ENCODE measurements around the gene ZNF263. TPM values are rescaled to one million over a fixed set of nuclear protein-coding genes. Genes with fewer than 3 reads are reported as not detected.
A peak's percentile ranks its signal among the peaks of the same experiment; 100 is the strongest.
"Not testable (repeated sequence)": the region's sequence is repeated elsewhere in the genome, so short reads cannot be mapped to it uniquely, and the experiment has no call there.

The ZNF263 gene
- total RNA-seq, 2 experiments from 2014 or later: 13.2 to 13.5 TPM

DNA sequence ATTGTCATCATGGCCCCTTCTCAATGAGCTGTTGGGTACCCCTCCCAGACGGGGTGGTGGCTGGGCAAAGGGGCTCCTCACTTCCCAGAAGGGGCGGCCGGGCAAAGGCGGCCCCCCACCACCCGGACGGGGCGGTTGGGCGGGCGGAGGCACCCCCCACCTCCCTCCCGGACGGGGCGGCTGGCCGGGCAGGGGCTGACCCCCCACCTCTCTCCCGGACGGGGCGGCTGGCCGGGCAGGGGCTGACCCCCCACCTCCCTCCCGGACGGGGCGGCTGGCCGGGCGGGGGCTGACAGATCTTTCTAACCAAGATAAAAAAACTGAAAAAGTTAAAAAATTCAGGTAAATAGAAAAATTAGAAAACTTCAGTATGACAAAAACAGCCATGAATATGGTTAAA is 12.0 kb upstream of the ZNF263 start:
- POLR2A ChIA-PET: not testable (repeated sequence)

GRCh38 chr16:3274490-3274889 is 8.8 kb upstream of the ZNF263 start:
- Mint-ChIP-seq H3K4me1 (ENCODE audit: low read depth) (no peaks in the 10 kb centered on the region), H3K27me3 (no peaks in the 10 kb centered on the region), H3K36me3 (no peaks in the 10 kb centered on the region), H3K27ac (no peak overlapping the region), H3K9me3 (peaks cover 28% of the 10 kb centered on the region), H3K4me3 (no peak overlapping the region)
- ChIA-PET POLR2A (no interaction called here), CTCF (no interaction called here)
- intact Hi-C loops (cut with micrococcal nuclease): no loop called here
- DNase-seq: no peak

More for the DNA sequence above, 12.0 kb upstream of the ZNF263 start:
- H3K4me3 Mint-ChIP-seq; H3K4me1 Mint-ChIP-seq (ENCODE audit: low read depth); DNase-seq; CTCF ChIA-PET; H3K27me3 Mint-ChIP-seq; H3K27ac Mint-ChIP-seq; intact Hi-C loops (cut with micrococcal nuclease): not testable (repeated sequence)
- Mint-ChIP-seq H3K9me3 (peaks cover 40% of the 10 kb centered on the region), H3K36me3 (peaks cover 19% of the 10 kb centered on the region)

GRCh38 chr16:3274947-3275346 is 8.3 kb upstream of the ZNF263 start:
- no peak overlapping the region for H3K27ac Mint-ChIP-seq
- POLR2A ChIA-PET: no interaction called here
- H3K36me3 Mint-ChIP-seq: no peaks in the 10 kb centered on the region
- H3K27me3 Mint-ChIP-seq: no peaks in the 10 kb centered on the region
- DNase-seq: no peak
- H3K4me3 Mint-ChIP-seq: no peak overlapping the region
- H3K9me3 Mint-ChIP-seq: peaks cover 24% of the 10 kb centered on the region
- no peaks in the 10 kb centered on the region for H3K4me1 Mint-ChIP-seq (ENCODE audit: low read depth)
- intact Hi-C loops (cut with micrococcal nuclease): no loop called here
- CTCF ChIA-PET: no interaction called here

- H3K27ac Mint-ChIP-seq: no peak overlapping the region
- H3K4me1 Mint-ChIP-seq (ENCODE audit: low read depth): no peaks in the 10 kb centered on the region
Measured at GRCh38 chr16:3276679-3277078, 6.6 kb upstream of the ZNF263 start.

DNA sequence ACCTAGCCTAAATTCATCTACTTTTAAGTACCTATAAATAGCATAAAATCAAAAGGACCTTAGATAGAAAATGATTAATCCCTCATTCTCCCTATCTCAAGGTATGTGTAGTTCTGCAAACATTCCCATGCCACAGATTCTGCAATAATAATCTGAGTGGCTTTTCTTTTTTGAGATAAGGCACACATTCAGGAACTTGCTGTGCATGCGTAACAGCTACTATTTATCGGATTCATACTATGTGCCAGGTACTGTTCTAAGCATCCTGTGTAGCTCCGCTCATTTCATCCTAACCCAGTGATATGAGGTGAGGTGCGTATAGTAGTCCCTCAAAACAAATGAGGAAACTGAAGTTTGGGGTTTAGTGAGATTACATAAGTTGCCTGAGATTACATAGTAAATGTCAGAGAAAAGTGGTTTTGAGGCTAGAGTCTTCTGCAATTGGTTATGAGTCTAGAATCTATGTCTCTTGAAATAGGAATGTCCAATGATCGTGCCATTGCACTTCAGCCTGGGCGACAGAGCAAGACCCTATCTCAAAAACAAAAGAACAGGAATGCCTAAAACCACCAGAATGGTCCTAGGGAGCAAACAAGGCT is 2.0 kb upstream of the ZNF263 start:
- intact Hi-C loops (cut with micrococcal nuclease): loop anchor here (5.0 kb wide), 1 partner anchor 176 kb away; no protein-coding TSS in a partner anchor
- CTCF ChIA-PET: no interaction called here
- no peaks in the 10 kb centered on the region for H3K27me3 Mint-ChIP-seq
- H3K9me3 Mint-ChIP-seq: peaks cover 8% of the 10 kb centered on the region
- peaks cover 27% of the 10 kb centered on the region for H3K36me3 Mint-ChIP-seq
- POLR2A ChIA-PET: no interaction called here
- no peak for DNase-seq
- H3K4me1 Mint-ChIP-seq (ENCODE audit: low read depth): peaks cover 28% of the 10 kb centered on the region
- H3K4me3 Mint-ChIP-seq: peak overlapping the region; percentile 10
- no peak overlapping the region for H3K27ac Mint-ChIP-seq

More at GRCh38 chr16:3276679-3277078, 6.6 kb upstream of the ZNF263 start:
- DNase-seq: no peak
- CTCF ChIA-PET: interaction anchor here (0.9 kb wide), 1 partner anchor 9 kb away, joined by 3 read pairs; no protein-coding TSS in a partner anchor
- POLR2A ChIA-PET: no interaction called here
- peaks cover 23% of the 10 kb centered on the region for H3K9me3 Mint-ChIP-seq
- no peaks in the 10 kb centered on the region for H3K36me3 Mint-ChIP-seq
- no peak overlapping the region for H3K4me3 Mint-ChIP-seq
- no peaks in the 10 kb centered on the region for H3K27me3 Mint-ChIP-seq
- intact Hi-C loops (cut with micrococcal nuclease): no loop called here

DNA sequence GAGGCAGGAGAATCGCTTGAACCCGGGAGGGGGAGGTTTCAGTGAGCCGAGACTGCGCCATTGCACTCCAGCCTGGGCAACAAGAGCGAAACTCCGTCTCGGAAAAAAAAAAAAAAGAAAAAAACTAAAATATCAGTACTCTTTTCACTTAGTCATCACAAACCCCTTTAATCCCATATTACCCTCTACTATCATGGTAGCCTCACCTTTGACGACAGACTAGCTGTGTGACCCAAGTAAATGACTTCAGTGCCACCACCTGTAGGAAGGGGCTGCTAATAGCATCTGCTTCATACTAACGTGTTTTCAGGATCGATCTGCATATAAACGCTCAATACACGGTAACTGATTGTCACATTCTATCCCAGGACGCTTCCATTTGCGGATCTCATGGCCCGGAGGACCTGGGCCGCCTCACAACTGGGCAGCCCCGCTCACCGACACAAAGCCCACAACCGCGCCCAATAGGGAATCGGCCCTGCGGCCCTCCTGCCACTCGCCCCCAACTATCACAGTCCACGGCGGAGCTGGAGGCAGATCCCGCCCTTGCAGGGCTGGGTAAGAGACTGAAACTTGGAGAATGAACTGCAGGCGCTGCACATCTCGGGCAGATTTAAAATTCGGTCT is 1.1 kb upstream of the ZNF263 start:
- H3K36me3 Mint-ChIP-seq: peaks cover 36% of the 10 kb centered on the region
- no peak for DNase-seq
- H3K27ac Mint-ChIP-seq: peak overlapping the region; percentile 99
- peaks cover 31% of the 10 kb centered on the region for H3K4me1 Mint-ChIP-seq (ENCODE audit: low read depth)
- H3K4me3 Mint-ChIP-seq: peak overlapping the region; percentile 91
- ChIA-PET CTCF (interaction anchor here (1.0 to 1.6 kb wide), 4 partner anchors 15 to 153 kb away, joined by 5 to 10 read pairs (median 6); partner anchors contain the start of genes ZNF174 and ZSCAN32), POLR2A (interaction anchor here (0.8 to 3.2 kb wide), 7 partner anchors 15 to 161 kb away, joined by 3 to 25 read pairs (median 8); partner anchors contain the start of genes NAA60, TIGD7, ZNF174 and ZNF597)
- no peaks in the 10 kb centered on the region for H3K27me3 Mint-ChIP-seq
- peaks cover 15% of the 10 kb centered on the region for H3K9me3 Mint-ChIP-seq
- intact Hi-C loops (cut with micrococcal nuclease): loop anchor here (1.0 to 5.0 kb wide), 5 partner anchors 67 to 219 kb away; partner anchors contain the start of genes CLUAP1, NAA60, OR1F1 and ZNF597

GRCh38 chr16:3283543-3284447 is 504 bp downstream of the ZNF263 start:
- POLR2A ChIA-PET: interaction anchor here (0.8 to 3.2 kb wide), 7 partner anchors 17 to 159 kb away, joined by 3 to 25 read pairs (median 8); partner anchors contain the start of genes NAA60, TIGD7, ZNF174 and ZNF597
- H3K36me3 Mint-ChIP-seq: peaks cover 50% of the 10 kb centered on the region
- H3K27ac Mint-ChIP-seq: peak overlapping the region; percentile 99
- CTCF ChIA-PET: interaction anchor here (1.0 to 1.5 kb wide), 5 partner anchors 20 to 256 kb away, joined by 3 to 7 read pairs (median 4); partner anchors contain the start of genes TIGD7, ZNF174, ZNF75A and ZSCAN32
- H3K27me3 Mint-ChIP-seq: no peaks in the 10 kb centered on the region
- intact Hi-C loops (cut with micrococcal nuclease): loop anchor here (1.0 to 5.0 kb wide), 9 partner anchors 19 to 328 kb away; partner anchors contain the start of genes CLUAP1, NAA60, OR1F1 and SLX4
- peak overlapping the region; percentile 91 for H3K4me3 Mint-ChIP-seq
- DNase-seq: no peak
- peaks cover 31% of the 10 kb centered on the region for H3K4me1 Mint-ChIP-seq (ENCODE audit: low read depth)
- peaks cover 25% of the 10 kb centered on the region for H3K9me3 Mint-ChIP-seq

DNA sequence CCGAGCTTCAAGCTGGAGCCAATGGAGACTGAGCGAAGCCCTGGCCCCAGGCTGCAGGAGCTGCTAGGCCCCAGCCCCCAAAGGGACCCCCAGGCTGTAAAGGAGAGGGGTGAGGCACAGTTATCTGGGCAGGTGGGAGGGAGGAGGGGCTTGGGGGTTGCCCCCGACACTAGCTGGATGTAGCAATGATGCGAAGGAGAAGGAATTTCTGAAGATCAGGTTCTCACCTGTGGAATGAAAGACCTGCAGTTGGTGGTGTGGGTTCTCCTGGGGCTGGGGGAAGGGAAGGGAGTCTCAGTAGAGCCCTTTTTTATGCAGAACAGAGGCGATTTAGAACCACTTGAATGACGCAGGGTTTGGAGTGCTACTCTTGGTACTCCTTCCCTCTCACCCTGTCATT is 1.8 kb downstream of the ZNF263 start:
- Mint-ChIP-seq H3K27ac (no peak overlapping the region), H3K27me3 (no peaks in the 10 kb centered on the region), H3K4me3 (peak overlapping the region; percentile 91), H3K9me3 (peaks cover 34% of the 10 kb centered on the region), H3K4me1 (ENCODE audit: low read depth) (peaks cover 31% of the 10 kb centered on the region), H3K36me3 (peaks cover 63% of the 10 kb centered on the region)
- no peak for DNase-seq
- intact Hi-C loops (cut with micrococcal nuclease): no loop called here
- CTCF ChIA-PET: no interaction called here
- POLR2A ChIA-PET: interaction anchor here (3.2 kb wide), 1 partner anchor 116 kb away, joined by 22 read pairs; the partner anchor contains the start of genes ZNF174 and ZSCAN32

- ChIA-PET CTCF (no interaction called here), POLR2A (no interaction called here)
- DNase-seq: no peak
- Mint-ChIP-seq H3K36me3 (peaks cover 88% of the 10 kb centered on the region), H3K9me3 (peaks cover 81% of the 10 kb centered on the region), H3K27ac (no peak overlapping the region), H3K4me1 (ENCODE audit: low read depth) (peaks cover 18% of the 10 kb centered on the region), H3K4me3 (no peak overlapping the region), H3K27me3 (no peaks in the 10 kb centered on the region)
- intact Hi-C loops (cut with micrococcal nuclease): no loop called here
Measured at GRCh38 chr16:3289998-3290673, 6.8 kb downstream of the ZNF263 start.

DNA sequence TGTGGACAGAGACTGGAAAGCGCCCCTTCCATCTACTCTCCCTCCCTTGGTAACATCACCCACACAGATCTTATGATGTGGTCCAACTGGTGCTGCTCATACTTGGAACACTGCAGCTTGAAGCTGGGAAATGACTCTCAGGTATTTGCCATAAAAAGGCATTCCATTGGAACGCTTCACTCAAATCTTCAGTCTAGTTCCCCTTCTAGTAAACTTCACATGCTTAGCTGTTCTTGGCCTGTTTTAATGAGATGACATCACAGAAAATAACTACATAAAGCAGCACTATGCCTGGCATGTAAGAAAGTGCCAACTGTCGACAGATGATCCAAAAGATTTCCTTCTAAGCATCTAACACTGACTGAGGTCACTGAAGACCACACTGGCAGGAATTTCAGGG is 9.3 kb downstream of the ZNF263 start:
- Mint-ChIP-seq H3K4me3 (no peak overlapping the region), H3K4me1 (ENCODE audit: low read depth) (peaks cover 3% of the 10 kb centered on the region), H3K36me3 (peaks cover 79% of the 10 kb centered on the region), H3K27me3 (no peaks in the 10 kb centered on the region), H3K9me3 (peaks cover 80% of the 10 kb centered on the region), H3K27ac (no peak overlapping the region)
- ChIA-PET POLR2A (no interaction called here), CTCF (no interaction called here)
- intact Hi-C loops (cut with micrococcal nuclease): no loop called here
- DNase-seq: no peak

- peaks cover 85% of the 10 kb centered on the region for H3K9me3 Mint-ChIP-seq
- no peak overlapping the region for H3K4me3 Mint-ChIP-seq
- POLR2A ChIA-PET: no interaction called here
- H3K27me3 Mint-ChIP-seq: no peaks in the 10 kb centered on the region
- DNase-seq: no peak
- CTCF ChIA-PET: no interaction called here
- intact Hi-C loops (cut with micrococcal nuclease): no loop called here
- H3K4me1 Mint-ChIP-seq (ENCODE audit: low read depth): peaks cover 3% of the 10 kb centered on the region
- peaks cover 73% of the 10 kb centered on the region for H3K36me3 Mint-ChIP-seq
- H3K27ac Mint-ChIP-seq: no peak overlapping the region
Measured at GRCh38 chr16:3295209-3295608, 11.9 kb downstream of the ZNF263 start.

Data from activated CD4-positive, alpha-beta memory T cell treated with anti-CD3 and anti-CD28 coated beads for 36 hours (primary cell).